HK-2 (cell line): ENCODE measurements around the gene EEF1AKMT3.

ENCODE experiments used
- DNase-seq: peaks from one replicate; pipeline ENCODE4 v3.0.0-alpha.2; 2018; ENCODE audit not compliant: unreplicated experiment

EEF1AKMT3 gene

DNA sequence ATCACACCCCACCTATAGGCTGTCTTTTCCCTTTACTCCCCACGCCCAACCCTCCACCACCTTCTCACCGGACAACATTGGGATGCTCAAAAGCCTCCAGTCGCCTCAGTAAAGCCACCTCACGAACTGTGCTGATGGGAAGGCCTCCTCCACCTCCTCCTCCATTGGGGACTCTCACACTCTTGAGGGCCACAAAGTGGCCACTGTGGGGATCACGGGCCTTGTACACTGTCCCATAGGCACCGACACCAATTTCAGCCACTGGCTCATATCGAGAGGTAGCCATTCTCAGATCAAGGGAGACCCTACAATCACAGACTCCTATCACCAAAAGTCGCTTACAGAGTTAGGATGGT lies 21.0 kb upstream of the EEF1AKMT3 start:
- no peak for DNase-seq

DNA sequence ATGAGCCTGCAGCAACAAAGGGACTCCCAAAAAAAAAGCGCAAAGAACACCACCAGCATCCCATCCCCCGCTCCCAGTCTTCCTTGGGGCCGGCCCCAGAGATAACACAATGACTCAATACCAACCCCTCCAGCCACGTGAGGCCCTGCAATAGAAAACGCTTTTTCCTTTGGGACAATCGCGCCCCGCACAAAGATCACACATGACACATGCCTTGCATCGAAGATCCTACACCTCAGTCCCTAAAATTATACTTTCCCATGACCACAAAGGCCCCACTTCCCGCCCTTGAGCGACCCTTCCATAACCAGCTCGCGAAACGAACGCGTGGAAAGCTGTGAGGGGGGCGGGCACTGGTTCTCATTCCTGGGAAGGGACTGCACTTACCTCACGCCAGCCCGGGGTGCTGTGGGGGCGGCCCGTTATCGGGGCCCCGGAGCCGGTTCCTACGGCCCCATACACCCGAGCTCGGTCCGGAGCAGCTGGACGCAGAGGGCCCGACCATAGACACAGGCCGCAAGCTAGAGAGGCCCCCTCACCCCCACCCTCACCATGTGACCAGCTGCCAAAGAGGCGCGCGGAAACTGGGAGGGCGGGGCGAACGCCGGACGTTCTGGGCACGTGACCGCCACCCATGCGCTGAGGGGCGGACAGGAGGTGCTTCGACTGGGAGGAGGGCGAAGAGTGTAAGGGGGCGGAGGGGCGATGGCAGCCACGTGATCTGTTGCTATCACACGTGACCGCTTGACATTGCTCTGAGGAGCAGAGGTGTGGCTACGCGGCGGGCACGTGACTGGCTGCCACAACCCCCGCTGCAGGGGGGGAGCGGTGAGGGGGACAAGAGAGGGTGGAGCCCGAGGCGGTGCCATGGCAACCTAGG lies 20.4 kb upstream of the EEF1AKMT3 start, which contains the start of gene CDK4:
Gene CDK4, minus strand, starts transcription at position 523 of the 880 bp plus-strand sequence. CDS start 593 bp downstream, outside the sequence.
- peak; percentile 99 for DNase-seq

DNA sequence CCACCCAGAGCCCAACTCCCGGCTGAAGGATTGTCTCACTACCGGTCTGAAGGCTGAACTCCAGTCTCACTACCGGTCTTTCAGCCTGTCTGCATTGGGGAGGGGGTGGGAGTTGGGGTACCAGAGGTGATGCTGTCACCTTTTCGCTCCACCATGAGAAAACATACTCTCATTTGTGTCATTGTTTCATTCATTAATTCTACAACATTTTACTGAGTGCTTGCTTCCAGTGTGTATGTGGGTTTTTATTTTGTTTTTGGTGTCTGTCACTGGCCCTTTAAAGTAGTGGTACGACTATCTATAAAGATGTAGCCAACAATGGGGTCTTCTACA lies 19.8 kb upstream of the EEF1AKMT3 start:
- no peak for DNase-seq

DNA sequence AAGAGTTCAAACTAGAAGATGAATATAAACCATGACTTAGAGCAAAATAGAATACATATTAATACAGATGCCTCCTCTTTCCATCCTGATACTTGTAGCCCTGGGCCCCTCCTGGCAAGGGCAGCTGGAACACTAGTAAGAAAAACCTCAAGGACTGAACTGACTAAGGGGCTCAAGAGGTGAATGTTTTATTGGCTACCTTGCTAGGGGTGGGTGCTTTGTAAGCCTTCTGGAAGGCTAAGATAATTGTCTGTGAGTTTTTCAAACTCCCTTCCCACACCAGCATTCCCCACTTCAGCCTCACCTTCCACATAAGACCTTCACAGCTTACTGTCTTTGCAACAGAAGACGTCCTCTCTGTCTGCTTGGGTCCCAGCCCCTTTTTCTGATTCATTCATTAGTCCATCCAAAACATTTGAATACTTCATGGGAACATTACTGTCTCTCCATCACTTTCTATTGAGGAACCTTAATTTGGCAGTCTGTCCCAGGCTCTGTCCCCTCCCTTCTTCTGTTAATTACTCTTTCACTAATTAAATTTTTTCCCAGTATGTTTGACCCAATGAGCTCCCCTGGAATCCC lies 18.6 kb upstream of the EEF1AKMT3 start:
- DNase-seq = no peak

- DNase-seq = no peak
Observed at GRCh38 chr12:57754411-57755193, 17.8 kb upstream of the EEF1AKMT3 start, which contains the start of gene MARCHF9. Gene MARCHF9, plus strand, starts transcription at chr12:57755103. Its CDS starts 426 bp downstream, at chr12:57755529.

DNA sequence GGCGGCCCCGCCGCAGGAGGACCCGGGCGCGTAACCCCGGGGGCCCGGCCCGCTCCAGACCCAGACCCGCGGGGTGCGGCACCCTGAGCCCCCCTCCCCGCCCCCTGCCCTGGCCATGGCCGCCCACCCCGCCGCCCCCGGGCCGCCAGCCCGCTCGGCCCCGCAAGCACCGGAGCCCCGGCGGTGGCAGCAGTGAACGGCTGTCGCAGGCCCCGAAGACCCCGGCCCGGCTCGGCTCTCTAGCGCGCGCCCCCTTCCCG lies 17.3 kb upstream of the EEF1AKMT3 start:
- no peak for DNase-seq

DNA sequence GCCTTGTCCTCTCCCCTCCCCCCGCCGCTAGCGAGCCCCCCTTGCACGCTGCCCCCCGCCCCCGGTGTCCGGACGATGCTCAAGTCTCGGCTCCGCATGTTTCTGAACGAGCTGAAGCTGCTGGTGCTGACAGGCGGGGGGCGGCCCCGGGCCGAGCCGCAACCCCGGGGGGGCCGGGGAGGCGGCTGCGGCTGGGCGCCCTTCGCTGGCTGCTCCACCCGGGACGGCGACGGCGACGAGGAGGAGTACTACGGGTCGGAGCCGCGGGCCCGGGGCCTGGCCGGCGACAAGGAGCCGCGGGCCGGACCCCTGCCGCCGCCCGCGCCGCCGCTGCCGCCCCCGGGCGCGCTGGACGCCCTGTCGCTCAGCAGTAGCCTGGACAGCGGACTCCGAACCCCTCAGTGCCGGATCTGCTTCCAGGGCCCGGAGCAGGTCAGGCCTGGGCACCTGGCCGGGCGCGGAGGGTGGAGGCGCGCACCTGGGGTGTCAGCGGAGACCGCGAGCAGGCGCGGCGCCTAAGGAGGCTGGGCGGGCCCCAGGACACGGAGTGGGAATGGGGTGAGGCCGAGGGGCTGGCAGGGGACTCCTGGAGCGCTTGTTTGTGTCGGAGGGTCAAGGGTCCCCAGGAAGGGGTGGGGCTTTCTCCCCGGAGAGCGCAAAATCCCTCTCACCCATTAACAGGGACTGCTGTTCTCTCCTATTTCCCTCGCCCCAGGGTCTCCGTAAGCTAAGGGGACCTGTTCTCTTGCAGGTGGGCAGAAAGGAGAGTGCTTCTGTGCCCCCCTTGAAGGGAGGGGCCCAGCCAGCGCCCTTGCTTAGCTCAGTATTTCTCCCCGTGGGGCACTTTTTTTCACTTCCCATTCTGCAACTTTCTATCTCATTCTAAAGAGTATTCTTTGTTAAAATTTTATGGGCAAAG lies 16.7 kb upstream of the EEF1AKMT3 start:
- no peak for DNase-seq

- DNase-seq = no peak
Observed at GRCh38 chr12:57756406-57757341, 15.7 kb upstream of the EEF1AKMT3 start.

DNA sequence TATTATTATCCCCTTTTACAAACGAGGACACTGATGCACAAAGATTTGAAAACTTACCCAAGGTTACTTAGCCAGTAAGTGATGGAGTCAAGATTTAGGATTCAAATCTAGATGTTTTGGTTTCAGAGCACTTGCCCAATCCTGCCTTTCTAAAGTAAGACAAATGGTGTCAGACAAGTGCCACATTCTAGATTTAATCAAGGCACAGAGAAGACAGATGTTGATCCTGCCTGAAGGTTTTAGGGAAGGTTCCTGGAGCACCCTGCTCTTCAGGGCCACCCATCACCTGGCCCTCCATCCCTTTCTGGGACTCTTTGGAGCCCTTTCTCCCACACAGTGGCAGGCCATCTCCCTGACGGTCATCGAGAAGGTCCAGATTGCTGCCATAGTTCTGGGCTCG lies 14.6 kb upstream of the EEF1AKMT3 start:
- DNase-seq = no peak

DNA sequence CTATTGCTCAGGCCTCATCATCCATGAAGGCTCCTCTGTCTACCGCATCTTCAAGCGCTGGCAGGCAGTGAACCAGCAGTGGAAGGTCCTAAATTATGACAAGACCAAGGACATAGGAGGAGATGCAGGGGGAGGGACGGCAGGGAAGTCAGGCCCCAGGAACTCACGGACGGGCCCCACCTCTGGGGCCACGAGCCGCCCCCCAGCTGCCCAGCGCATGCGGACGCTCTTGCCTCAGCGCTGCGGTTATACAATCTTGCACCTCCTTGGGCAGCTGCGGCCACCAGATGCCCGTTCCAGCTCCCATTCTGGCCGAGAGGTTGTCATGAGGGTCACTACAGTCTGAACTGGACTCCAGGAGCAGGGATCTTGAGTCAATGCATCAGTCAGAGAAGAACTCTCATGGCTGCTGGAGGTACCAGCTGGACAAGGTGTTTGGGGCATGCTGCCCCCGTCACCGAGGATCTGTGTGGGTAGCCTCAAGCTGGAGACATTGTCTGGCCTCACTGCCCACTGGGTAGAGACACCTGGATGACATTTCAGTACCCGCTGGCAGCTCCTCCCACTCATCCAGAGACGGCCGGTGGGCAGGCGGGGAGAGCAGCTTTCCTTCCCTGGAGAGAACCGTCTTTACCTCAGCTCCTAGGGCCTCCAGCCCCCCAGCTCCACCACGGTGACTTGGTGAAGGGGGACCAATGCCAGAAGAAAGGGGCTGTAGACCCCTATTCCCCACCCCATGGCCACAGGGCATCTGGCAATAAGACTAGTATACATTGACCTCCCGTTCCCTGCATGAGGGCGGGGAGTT lies 13.7 kb upstream of the EEF1AKMT3 start:
- DNase-seq = no peak

- DNase-seq = no peak
Observed at GRCh38 chr12:57759360-57759980, 12.9 kb upstream of the EEF1AKMT3 start.

GRCh38 chr12:57760347-57760982 lies 11.9 kb upstream of the EEF1AKMT3 start:
- DNase-seq = no peak

DNA sequence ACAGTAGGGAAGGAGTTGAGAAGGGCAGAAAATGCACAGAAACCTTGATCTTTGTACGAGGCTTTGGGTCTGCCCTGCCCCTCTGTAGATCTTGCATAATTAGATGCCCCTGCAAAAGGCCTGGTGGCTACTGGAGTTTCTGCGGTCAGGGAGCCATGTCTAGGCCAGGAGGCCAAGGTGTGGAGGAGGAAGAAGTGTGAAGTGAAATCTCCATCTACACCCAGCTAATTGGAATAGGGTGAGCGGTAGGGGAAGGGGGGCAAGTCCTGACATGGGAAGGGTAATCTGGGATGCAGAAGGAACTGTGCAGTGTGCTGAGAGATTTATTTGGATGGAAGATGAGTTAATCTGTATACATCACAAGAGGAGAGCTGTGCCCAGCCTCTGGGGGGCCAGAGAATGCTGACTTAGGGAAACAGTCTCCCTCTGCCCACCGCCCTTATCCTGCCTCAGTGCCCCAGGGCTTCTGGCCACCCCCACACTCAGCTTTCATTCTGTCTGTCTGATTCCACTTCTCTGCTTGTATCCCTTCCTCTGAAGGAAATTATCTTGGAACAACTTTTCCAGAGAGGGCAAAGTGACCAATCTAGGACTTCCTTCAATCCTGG lies 10.9 kb upstream of the EEF1AKMT3 start:
- no peak for DNase-seq

- no peak for DNase-seq
Observed at GRCh38 chr12:57762463-57762862, 10.0 kb upstream of the EEF1AKMT3 start.

GRCh38 chr12:57763881-57764661 lies 8.3 kb upstream of the EEF1AKMT3 start:
- DNase-seq = no peak

DNA sequence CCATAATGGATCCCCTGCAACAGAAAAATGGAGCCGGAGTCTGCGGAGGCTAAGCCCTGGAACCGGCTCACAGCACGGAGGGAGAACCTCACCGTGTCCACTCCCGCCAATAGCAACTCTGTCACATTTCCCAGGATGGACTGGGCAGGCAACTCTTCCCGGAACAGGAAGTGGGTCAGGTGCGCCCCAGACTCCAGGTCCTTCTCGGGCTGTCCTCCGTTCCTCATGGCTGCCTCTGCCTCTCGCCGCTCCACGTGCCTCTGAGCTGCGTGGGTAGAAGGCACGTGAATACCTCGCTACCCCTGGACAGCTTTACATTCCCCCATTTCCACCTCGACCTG lies 7.8 kb upstream of the EEF1AKMT3 start:
- no peak for DNase-seq

- no peak for DNase-seq
Observed at GRCh38 chr12:57765003-57765697, 7.3 kb upstream of the EEF1AKMT3 start.
